ENCODE measurements around the gene SIRT5.
A peak's percentile ranks its signal among the peaks of the same experiment; 100 is the strongest.

SIRT5 gene

DNA sequence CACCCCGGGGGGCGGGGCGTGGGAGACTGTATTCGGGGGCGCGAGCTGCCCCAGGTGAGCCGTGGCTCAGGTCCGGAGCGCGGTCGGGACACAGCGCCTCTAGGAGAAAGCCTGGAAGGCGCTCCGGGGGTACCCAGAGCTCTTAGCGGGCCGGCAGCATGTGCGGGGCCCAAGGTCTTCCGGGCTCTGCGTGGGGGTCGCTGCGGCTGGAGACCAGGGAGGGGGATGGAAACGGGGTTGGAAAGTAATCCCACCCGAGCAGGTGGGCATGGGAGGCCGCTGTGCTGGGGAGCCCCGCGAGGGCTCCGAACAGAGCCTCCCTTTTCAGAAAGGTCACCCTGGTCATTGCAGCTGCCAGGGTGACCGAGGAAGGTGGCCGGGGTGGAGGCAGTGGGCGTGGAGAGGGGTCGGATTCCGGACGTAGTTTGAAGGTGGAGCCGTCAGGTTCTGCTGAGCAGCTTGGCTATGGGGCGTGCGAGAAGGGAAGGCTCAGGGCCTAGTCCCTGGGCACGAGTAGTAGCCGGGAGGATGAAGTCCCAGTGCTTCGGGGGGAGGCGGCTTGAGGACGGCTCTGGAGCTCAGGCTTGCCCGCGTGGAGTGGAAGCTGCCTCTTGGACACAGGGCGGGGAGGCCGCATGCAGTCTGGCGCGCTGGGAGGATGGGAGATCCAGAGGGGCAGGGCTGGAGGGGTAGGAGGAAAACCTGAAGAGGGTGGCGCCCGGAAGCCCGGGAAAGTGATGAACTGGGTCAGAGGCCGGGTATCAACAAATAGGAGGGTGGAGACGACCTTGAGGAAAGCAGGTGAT lies at the start of gene SIRT5:
SIRT5 (plus strand) TSS at position 31 of the 806 bp plus-strand sequence. CDS start 9,510 bp downstream, outside the sequence.
- Histone ChIP-seq H3K36me3 (ENCODE audit: control insufficient read depth, insufficient read depth, low read length) (0 out of 2 replicates have a peak, but pooled peaks cover 4% of the 10 kb centered on the region), H3K4me3 (ENCODE audit: low read depth, low read length) (peak within 1 kb of the TSS; percentile 80), H3K9me3 (ENCODE audit: control insufficient read depth, insufficient read depth, low read length) (no peaks in the 10 kb centered on the region), H3K9ac (ENCODE audit: low read depth, low read length) (peak within 1 kb of the TSS; percentile 77), H3K27ac (ENCODE audit: low read depth, low read length) (peak within 1 kb of the TSS; percentile 98), H3K4me1 (ENCODE audit: control insufficient read depth, insufficient read depth, low read length) (peaks cover 7% of the 10 kb centered on the region), H3K27me3 (ENCODE audit: control insufficient read depth, insufficient read depth, low read length) (no peaks in the 10 kb centered on the region)

DNA sequence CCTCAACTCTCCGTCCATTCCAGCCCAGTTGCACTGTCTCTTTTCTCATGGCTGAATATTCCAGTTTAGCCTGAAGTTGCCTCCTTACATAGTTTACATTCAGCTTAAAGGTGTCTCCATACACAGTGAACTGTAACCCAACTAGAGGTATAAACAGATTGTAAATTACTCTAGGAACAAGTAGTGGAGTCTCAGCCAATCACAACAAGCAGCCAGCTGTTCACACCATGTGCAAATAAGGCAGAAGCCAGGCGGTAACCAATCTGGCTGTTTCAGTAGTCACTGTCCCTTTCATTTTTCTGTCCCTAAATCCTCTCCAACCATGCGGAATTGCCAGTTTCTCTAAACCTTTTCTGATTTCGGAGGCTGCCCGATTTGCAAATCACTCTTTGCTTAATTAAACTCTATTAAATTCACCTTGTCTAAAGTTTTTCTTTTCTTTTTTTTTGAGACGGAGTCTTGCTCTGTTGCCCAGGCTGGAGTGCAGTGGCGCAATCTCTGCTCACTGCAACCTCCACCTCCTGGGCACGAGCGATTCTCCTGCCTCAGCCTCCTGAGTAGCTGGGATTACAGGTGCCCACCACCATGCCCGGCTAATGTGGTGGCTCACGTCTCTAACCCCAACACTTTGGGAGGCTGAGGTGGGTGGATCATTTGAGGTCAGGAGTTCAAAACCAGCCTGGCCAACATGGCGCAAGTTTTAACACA lies 49.4 kb upstream of the SIRT5 start:
- Histone ChIP-seq H3K4me1 (ENCODE audit: control insufficient read depth, insufficient read depth, low read length) (peaks cover 13% of the 10 kb centered on the region), H3K27ac (ENCODE audit: low read depth, low read length) (no peak overlapping the region), H3K27me3 (ENCODE audit: control insufficient read depth, insufficient read depth, low read length) (no peaks in the 10 kb centered on the region), H3K4me3 (ENCODE audit: low read depth, low read length) (no peak overlapping the region), H3K36me3 (ENCODE audit: control insufficient read depth, insufficient read depth, low read length) (no peaks in the 10 kb centered on the region), H3K9me3 (ENCODE audit: control insufficient read depth, insufficient read depth, low read length) (no peaks in the 10 kb centered on the region), H3K9ac (ENCODE audit: low read depth, low read length) (no peak overlapping the region)

DNA sequence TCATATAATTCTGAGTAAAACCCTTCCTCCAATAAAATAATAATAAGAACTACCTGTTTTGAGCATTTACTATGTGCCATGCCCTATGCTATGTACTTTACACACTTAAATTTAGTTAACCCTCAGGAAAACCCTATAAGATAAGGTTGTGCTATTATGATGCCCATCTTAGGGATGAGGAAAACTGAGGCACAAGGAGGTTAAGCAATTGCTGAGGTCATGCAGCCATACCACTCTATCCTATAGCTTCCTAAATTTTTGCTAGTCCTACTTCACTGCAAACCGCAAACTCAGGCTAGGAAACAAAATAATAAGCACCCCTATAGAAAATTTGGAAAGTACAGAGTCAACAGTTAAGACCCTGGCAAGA lies 48.1 kb upstream of the SIRT5 start:
- H3K4me1 ChIP-seq (ENCODE audit: control insufficient read depth, insufficient read depth, low read length) = peaks cover 13% of the 10 kb centered on the region
- H3K36me3 ChIP-seq (ENCODE audit: control insufficient read depth, insufficient read depth, low read length) = no peaks in the 10 kb centered on the region
- no peaks in the 10 kb centered on the region for H3K27me3 ChIP-seq (ENCODE audit: control insufficient read depth, insufficient read depth, low read length)
- H3K9ac ChIP-seq (ENCODE audit: low read depth, low read length) = no peak overlapping the region
- H3K27ac ChIP-seq (ENCODE audit: low read depth, low read length) = no peak overlapping the region
- no peak overlapping the region for H3K4me3 ChIP-seq (ENCODE audit: low read depth, low read length)
- H3K9me3 ChIP-seq (ENCODE audit: control insufficient read depth, insufficient read depth, low read length) = no peaks in the 10 kb centered on the region

DNA sequence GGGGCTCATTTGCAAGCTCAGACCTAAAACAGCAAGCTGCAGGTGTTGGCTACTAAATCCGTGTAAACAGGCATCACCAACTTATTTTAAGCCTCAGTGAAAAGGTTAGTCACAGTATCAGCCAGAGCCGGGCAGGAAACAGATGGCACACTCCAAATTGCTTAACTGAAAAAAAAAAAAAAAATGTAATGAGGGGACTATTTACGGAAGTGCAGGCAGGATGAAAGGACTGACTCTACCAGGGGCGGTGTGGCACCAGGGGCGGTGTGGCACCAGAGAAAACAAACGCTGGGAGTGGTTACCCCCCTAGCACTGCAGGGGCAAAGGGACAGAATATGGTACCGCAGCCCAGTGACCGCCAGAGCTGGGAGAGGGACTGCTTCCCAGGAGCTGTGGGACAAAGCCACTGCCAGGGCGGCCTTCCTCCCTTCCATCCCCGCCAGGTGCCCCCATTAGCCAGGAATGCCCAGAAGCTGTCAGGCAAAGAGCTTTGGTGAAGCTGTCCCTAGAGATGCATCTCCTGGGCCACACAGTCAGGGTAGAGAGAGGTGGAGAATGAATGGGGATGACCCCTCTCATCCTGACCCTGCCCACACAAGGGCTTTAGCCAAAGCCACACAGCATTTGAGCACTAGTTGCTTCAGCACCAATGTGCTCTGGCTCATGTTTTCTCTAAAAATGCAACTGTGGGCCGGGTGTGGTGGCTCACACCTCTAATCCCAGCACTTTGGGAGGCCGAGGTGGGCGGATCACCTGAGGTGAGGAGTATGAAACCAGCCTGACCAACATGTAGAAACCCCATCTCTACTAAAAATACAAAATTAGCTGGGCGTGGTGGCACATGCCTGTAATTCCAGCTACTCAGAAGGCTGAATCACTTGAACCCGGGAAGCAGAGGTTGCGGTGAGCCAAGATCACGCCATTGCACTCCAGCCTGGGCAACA lies 47.4 kb upstream of the SIRT5 start:
- no peaks in the 10 kb centered on the region for H3K9me3 ChIP-seq (ENCODE audit: control insufficient read depth, insufficient read depth, low read length)
- H3K36me3 ChIP-seq (ENCODE audit: control insufficient read depth, insufficient read depth, low read length) = no peaks in the 10 kb centered on the region
- no peak overlapping the region for H3K4me3 ChIP-seq (ENCODE audit: low read depth, low read length)
- H3K27ac ChIP-seq (ENCODE audit: low read depth, low read length) = no peak overlapping the region
- H3K27me3 ChIP-seq (ENCODE audit: control insufficient read depth, insufficient read depth, low read length) = no peaks in the 10 kb centered on the region
- no peak overlapping the region for H3K9ac ChIP-seq (ENCODE audit: low read depth, low read length)
- peaks cover 15% of the 10 kb centered on the region for H3K4me1 ChIP-seq (ENCODE audit: control insufficient read depth, insufficient read depth, low read length)

DNA sequence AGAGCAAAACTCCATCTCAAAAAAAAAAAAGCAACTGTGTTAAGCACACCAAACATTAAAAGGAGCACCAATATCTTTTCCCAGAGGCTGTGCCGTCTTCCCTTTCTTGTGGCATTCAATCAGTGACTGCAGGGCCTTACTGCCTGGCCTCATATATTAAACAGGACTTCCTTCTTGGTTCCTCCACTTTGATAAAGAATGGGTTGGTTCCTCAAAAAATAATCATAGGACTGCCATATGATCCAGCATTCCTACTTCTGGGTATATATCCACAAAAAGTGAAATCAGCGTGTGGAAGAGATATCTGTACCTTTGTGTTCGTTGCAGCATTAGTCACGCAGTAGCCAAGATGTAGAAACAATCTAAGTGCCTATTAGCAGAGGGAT lies 46.7 kb upstream of the SIRT5 start:
- Histone ChIP-seq H3K27ac (ENCODE audit: low read depth, low read length) (no peak overlapping the region), H3K9ac (ENCODE audit: low read depth, low read length) (no peak overlapping the region)

DNA sequence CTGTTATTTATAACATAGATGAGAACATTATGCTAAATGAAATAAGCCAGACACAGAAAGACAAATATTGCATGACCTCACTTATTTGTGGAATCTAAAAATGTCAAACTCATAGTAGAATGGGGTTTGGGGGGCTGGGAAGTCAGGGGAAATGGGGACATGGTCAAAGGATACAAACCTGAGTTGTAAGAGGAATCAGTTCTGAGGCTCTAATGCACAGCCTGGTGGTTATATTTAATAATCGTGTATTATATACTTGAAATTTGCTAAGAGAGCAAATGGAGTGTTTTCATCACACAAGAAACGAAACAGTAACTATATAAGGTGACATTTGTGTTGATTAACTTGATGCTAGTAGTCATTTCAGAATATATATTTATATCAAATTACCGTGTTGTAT lies 46.2 kb upstream of the SIRT5 start:
- Histone ChIP-seq H3K36me3 (ENCODE audit: control insufficient read depth, insufficient read depth, low read length) (no peaks in the 10 kb centered on the region), H3K9ac (ENCODE audit: low read depth, low read length) (no peak overlapping the region), H3K4me1 (ENCODE audit: control insufficient read depth, insufficient read depth, low read length) (peaks cover 19% of the 10 kb centered on the region), H3K27ac (ENCODE audit: low read depth, low read length) (no peak overlapping the region), H3K4me3 (ENCODE audit: low read depth, low read length) (no peak overlapping the region), H3K27me3 (ENCODE audit: control insufficient read depth, insufficient read depth, low read length) (no peaks in the 10 kb centered on the region), H3K9me3 (ENCODE audit: control insufficient read depth, insufficient read depth, low read length) (no peaks in the 10 kb centered on the region)

More for the DNA sequence above, 46.7 kb upstream of the SIRT5 start:
- Histone ChIP-seq H3K36me3 (ENCODE audit: control insufficient read depth, insufficient read depth, low read length) (no peaks in the 10 kb centered on the region), H3K27me3 (ENCODE audit: control insufficient read depth, insufficient read depth, low read length) (no peaks in the 10 kb centered on the region), H3K9me3 (ENCODE audit: control insufficient read depth, insufficient read depth, low read length) (no peaks in the 10 kb centered on the region), H3K4me1 (ENCODE audit: control insufficient read depth, insufficient read depth, low read length) (peaks cover 19% of the 10 kb centered on the region), H3K4me3 (ENCODE audit: low read depth, low read length) (no peak overlapping the region)

DNA sequence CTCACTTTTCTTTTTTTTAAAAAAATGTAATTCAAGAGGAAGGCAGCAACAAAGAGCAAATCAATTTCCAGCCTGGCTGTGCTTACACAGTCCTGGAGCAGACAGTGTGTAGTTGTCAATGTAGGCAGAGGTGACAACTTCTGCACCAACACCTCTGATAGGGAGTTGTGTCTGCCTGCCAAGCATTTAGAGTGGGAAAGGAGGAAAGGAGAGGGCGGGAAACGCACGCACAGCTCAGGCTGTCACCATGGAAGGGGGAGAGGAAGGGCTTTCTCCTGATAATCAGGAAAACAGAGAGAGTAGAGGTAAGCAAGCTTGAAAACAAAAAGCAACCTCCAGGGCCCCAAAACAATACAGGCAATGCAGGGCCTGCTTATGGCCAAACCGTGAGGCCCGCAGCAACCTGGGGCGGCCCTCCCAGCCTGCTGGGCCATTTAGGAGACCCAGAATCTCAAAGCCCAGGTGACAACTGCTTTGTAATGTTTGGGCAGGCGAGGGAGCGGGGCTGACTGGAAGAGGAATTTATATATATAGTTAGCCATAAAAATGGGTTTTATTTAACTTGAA lies 45.5 kb upstream of the SIRT5 start:
- H3K9me3 ChIP-seq (ENCODE audit: control insufficient read depth, insufficient read depth, low read length) = no peaks in the 10 kb centered on the region
- H3K36me3 ChIP-seq (ENCODE audit: control insufficient read depth, insufficient read depth, low read length) = no peaks in the 10 kb centered on the region
- H3K27ac ChIP-seq (ENCODE audit: low read depth, low read length) = peak overlapping the region; percentile 49
- peaks cover 19% of the 10 kb centered on the region for H3K4me1 ChIP-seq (ENCODE audit: control insufficient read depth, insufficient read depth, low read length)
- no peak overlapping the region for H3K4me3 ChIP-seq (ENCODE audit: low read depth, low read length)
- H3K27me3 ChIP-seq (ENCODE audit: control insufficient read depth, insufficient read depth, low read length) = no peaks in the 10 kb centered on the region
- H3K9ac ChIP-seq (ENCODE audit: low read depth, low read length) = no peak overlapping the region

DNA sequence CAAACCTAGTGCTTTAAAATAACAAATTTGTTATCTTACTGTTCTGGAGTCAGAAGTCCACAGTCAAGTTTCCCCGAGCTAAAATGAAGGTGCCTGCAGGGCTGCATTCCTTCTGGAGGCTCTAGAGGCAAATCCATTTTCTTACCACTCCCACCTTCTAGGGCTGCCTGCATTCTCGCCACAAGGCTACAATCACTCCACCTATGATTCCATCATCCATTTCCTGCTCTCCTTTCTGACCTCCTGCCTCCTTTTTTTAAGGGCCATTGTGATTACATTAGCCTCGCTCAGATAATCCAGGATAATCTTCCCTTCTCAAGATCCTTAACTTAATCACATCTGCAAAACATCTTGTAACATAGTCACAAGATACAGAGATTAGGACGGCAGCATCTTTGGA lies 42.4 kb upstream of the SIRT5 start:
- peaks cover 35% of the 10 kb centered on the region for H3K4me1 ChIP-seq (ENCODE audit: control insufficient read depth, insufficient read depth, low read length)
- no peak overlapping the region for H3K9ac ChIP-seq (ENCODE audit: low read depth, low read length)
- H3K27me3 ChIP-seq (ENCODE audit: control insufficient read depth, insufficient read depth, low read length) = no peaks in the 10 kb centered on the region
- H3K27ac ChIP-seq (ENCODE audit: low read depth, low read length) = peak overlapping the region; percentile 7
- H3K4me3 ChIP-seq (ENCODE audit: low read depth, low read length) = no peak overlapping the region
- H3K9me3 ChIP-seq (ENCODE audit: control insufficient read depth, insufficient read depth, low read length) = no peaks in the 10 kb centered on the region
- H3K36me3 ChIP-seq (ENCODE audit: control insufficient read depth, insufficient read depth, low read length) = no peaks in the 10 kb centered on the region

DNA sequence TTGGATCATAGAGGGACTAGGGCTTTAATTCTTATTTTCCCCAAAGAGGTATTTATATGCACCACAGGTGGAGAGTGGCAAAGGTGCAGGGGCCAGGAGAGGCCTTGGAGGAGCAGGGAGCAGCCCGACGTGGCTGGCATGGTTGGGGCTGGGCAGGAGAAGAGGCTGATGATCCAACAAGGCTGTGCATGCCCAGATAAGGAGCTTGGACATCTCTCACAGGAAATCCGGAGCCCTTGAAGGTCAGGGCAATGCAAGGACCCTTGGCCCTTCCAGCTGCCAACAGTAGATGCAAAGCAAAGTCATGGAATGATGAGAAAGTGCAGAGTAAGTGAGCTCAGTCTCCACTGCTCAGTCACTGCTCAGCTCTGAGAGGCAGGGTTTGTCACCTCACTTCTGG lies 39.9 kb upstream of the SIRT5 start:
- H3K9me3 ChIP-seq (ENCODE audit: control insufficient read depth, insufficient read depth, low read length) = no peaks in the 10 kb centered on the region
- peaks cover 23% of the 10 kb centered on the region for H3K4me1 ChIP-seq (ENCODE audit: control insufficient read depth, insufficient read depth, low read length)
- no peak overlapping the region for H3K4me3 ChIP-seq (ENCODE audit: low read depth, low read length)
- no peaks in the 10 kb centered on the region for H3K36me3 ChIP-seq (ENCODE audit: control insufficient read depth, insufficient read depth, low read length)
- H3K9ac ChIP-seq (ENCODE audit: low read depth, low read length) = no peak overlapping the region
- no peak overlapping the region for H3K27ac ChIP-seq (ENCODE audit: low read depth, low read length)
- H3K27me3 ChIP-seq (ENCODE audit: control insufficient read depth, insufficient read depth, low read length) = no peaks in the 10 kb centered on the region

DNA sequence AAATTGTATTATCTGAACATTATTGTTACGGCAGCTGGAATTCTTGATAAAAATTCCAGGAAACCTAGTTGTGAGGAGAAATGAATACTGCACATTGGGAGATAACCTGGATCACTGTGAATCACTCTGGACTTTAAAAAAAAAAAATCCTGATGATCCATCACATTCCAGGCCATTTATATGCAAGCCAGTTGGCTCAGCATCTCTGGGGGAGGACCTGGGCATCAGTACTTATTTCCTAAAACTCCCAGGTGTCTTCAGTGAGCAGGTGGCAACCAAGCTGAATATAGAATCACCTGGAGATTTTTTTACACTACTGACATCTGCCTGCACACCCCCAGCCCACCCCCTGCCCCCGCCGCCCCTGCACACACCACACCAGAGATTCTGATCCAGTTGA lies 39.1 kb upstream of the SIRT5 start:
- H3K9ac ChIP-seq (ENCODE audit: low read depth, low read length) = no peak overlapping the region
- no peak overlapping the region for H3K27ac ChIP-seq (ENCODE audit: low read depth, low read length)
- peaks cover 22% of the 10 kb centered on the region for H3K4me1 ChIP-seq (ENCODE audit: control insufficient read depth, insufficient read depth, low read length)
- H3K9me3 ChIP-seq (ENCODE audit: control insufficient read depth, insufficient read depth, low read length) = no peaks in the 10 kb centered on the region
- no peaks in the 10 kb centered on the region for H3K27me3 ChIP-seq (ENCODE audit: control insufficient read depth, insufficient read depth, low read length)
- H3K36me3 ChIP-seq (ENCODE audit: control insufficient read depth, insufficient read depth, low read length) = no peaks in the 10 kb centered on the region
- no peak overlapping the region for H3K4me3 ChIP-seq (ENCODE audit: low read depth, low read length)

Measured in HUES48 (cell line).